VCaP (cell line): Measurements from ENCODE around the gene ARL4C.

Experiments
- H3K27ac ChIP-seq: fragments of 450-650 bp; 2 replicates; pipeline ENCODE4 v1.5.1; 2017
- CTCF ChIP-seq: fragments of 450-650 bp; conservative IDR thresholded peaks from 2 replicates; pipeline ENCODE4 v1.5.1; 2017; ENCODE audit warnings: mild to moderate bottlenecking, moderate library complexity

The ARL4C gene

GRCh38 chr2:234451852-234452625 is 44.8 kb downstream of the ARL4C start:
- no peak for TF ChIP-seq CTCF
- no peak overlapping the region for H3K27ac ChIP-seq

- TF ChIP-seq CTCF = no peak
- no peak overlapping the region for H3K27ac ChIP-seq
These were observed 45.6 kb downstream of the ARL4C start for GRCh38 chr2:234451242-234451641.

GRCh38 chr2:234450431-234451124 is 46.3 kb downstream of the ARL4C start:
- no peak overlapping the region for H3K27ac ChIP-seq
- no peak for TF ChIP-seq CTCF

- TF ChIP-seq CTCF = no peak
- no peak overlapping the region for H3K27ac ChIP-seq
These were observed 48.2 kb downstream of the ARL4C start for GRCh38 chr2:234448506-234449184.

- TF ChIP-seq CTCF = no peak
- H3K27ac ChIP-seq = no peak overlapping the region
These were observed 48.9 kb downstream of the ARL4C start for GRCh38 chr2:234447963-234448362.

GRCh38 chr2:234447189-234447588 is 49.7 kb downstream of the ARL4C start:
- TF ChIP-seq CTCF = no peak
- H3K27ac ChIP-seq = no peak overlapping the region

- no peak overlapping the region for H3K27ac ChIP-seq
- TF ChIP-seq CTCF = no peak
These were observed 50.3 kb downstream of the ARL4C start for GRCh38 chr2:234446404-234447076.
